ENCODE measurements around the gene NOD2.

Gene NOD2

DNA sequence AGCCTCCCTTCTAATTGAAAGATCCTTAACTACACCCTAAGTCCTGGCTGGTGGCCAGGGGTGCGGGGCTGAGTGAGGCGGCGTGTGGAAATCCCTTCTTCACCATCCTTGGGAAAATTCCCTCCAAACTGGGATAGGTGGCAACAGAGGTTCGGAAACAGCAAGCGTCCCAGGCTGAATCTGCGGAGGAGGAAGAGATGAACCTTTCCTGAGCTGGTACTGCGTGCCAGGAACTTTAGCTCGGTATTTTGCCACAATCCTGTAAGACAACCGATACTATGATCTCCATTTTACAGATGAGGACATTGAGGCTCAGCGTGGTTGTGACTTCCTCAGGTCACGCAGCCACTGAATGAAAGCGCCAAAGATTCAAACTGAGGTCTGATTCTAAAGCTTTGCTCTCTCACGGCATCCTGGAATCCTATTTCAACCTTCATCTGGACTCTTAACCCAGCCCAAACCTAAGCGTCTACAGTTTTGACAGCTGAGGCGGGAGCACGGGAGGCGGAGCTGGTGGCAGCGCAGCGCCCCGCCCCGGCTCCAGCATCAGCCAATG is 47.9 kb downstream of the NOD2 start:
- peaks cover 15% of the 10 kb centered on the region for H3K4me1 ChIP-seq (ENCODE audit: control insufficient read depth, insufficient read depth, low read length, poor library complexity, severe bottlenecking)
- H3K9me3 ChIP-seq (ENCODE audit: control insufficient read depth, low read length): no peaks in the 10 kb centered on the region
- no peaks in the 10 kb centered on the region for H3K36me3 ChIP-seq (ENCODE audit: control insufficient read depth, insufficient read depth, low read length)
- peak overlapping the region; percentile 41 for H3K4me3 ChIP-seq (ENCODE audit: insufficient read depth, low read depth, low read length, poor library complexity, severe bottlenecking)
- DNase-seq: no peak
- peak overlapping the region; percentile 86 for H3K27ac ChIP-seq (ENCODE audit: insufficient read depth, low read length, poor library complexity, severe bottlenecking)
- no peaks in the 10 kb centered on the region for H3K27me3 ChIP-seq (replicated peaks; ENCODE audit: control insufficient read depth, insufficient read depth, low read length, poor library complexity, severe bottlenecking)

- DNase-seq: peak; percentile 100
- no peaks in the 10 kb centered on the region for H3K36me3 ChIP-seq (ENCODE audit: control insufficient read depth, insufficient read depth, low read length)
- no peaks in the 10 kb centered on the region for H3K9me3 ChIP-seq (ENCODE audit: control insufficient read depth, low read length)
- H3K4me3 ChIP-seq (ENCODE audit: insufficient read depth, low read depth, low read length, poor library complexity, severe bottlenecking): peak within 1 kb of the TSS; percentile 90
- no peaks in the 10 kb centered on the region for H3K27me3 ChIP-seq (replicated peaks; ENCODE audit: control insufficient read depth, insufficient read depth, low read length, poor library complexity, severe bottlenecking)
- H3K4me1 ChIP-seq (ENCODE audit: control insufficient read depth, insufficient read depth, low read length, poor library complexity, severe bottlenecking): peaks cover 15% of the 10 kb centered on the region
- H3K27ac ChIP-seq (ENCODE audit: insufficient read depth, low read length, poor library complexity, severe bottlenecking): peak within 1 kb of the TSS; percentile 99
Observed at GRCh38 chr16:50741781-50742575, 48.6 kb downstream of the NOD2 start, which contains the start of gene CYLD. Gene CYLD (plus strand): TSS chr16:50742086. CDS start chr16:50749699, 7,613 bp downstream.

GRCh38 chr16:50742576-50743200 is 49.3 kb downstream of the NOD2 start:
- Histone ChIP-seq H3K36me3 (ENCODE audit: control insufficient read depth, insufficient read depth, low read length) (no peaks in the 10 kb centered on the region), H3K4me3 (ENCODE audit: insufficient read depth, low read depth, low read length, poor library complexity, severe bottlenecking) (peak overlapping the region; percentile 90), H3K9me3 (ENCODE audit: control insufficient read depth, low read length) (no peaks in the 10 kb centered on the region), H3K27ac (ENCODE audit: insufficient read depth, low read length, poor library complexity, severe bottlenecking) (peak overlapping the region; percentile 99), H3K4me1 (ENCODE audit: control insufficient read depth, insufficient read depth, low read length, poor library complexity, severe bottlenecking) (peaks cover 18% of the 10 kb centered on the region), H3K27me3 (replicated peaks; ENCODE audit: control insufficient read depth, insufficient read depth, low read length, poor library complexity, severe bottlenecking) (no peaks in the 10 kb centered on the region)
- DNase-seq: peak; percentile 41 to 49 (median 42)

DNA sequence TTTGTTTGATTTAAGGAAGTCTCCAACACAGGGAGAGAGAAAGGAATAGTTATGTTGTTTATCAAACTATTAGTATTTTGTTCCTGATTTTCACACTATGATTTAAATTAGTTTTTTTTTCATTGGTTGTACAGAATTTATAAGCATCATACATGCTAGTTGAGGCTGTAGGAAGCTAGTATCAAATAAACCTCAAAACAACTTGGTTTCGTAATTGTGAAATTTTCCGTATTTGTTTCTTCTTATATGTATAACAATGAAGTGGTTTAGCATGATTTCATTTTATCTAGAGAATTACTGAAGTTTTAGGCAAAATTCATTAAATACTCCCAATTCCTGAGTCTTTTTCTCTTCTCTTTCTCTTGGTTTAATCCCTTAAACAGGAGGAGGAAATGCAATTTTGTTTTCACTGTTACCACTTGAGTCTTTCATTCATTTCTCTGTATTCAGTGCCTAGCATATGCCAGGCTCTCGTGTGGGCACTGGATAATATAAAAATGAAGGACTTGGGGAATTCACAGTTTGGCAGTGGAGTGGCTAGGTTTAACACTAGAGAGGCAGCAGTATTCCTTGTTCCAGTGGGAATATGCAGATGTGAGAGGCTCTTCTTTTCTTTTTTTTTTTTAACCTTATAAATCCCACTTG is 50.3 kb downstream of the NOD2 start:
- peak overlapping the region; percentile 90 for H3K4me3 ChIP-seq (ENCODE audit: insufficient read depth, low read depth, low read length, poor library complexity, severe bottlenecking)
- peak overlapping the region; percentile 99 for H3K27ac ChIP-seq (ENCODE audit: insufficient read depth, low read length, poor library complexity, severe bottlenecking)
- H3K4me1 ChIP-seq (ENCODE audit: control insufficient read depth, insufficient read depth, low read length, poor library complexity, severe bottlenecking): peaks cover 26% of the 10 kb centered on the region

GRCh38 chr16:50744881-50745280 is 51.5 kb downstream of the NOD2 start:
- Histone ChIP-seq H3K4me3 (ENCODE audit: insufficient read depth, low read depth, low read length, poor library complexity, severe bottlenecking) (peak overlapping the region; percentile 90), H3K27ac (ENCODE audit: insufficient read depth, low read length, poor library complexity, severe bottlenecking) (peak overlapping the region; percentile 99), H3K9me3 (ENCODE audit: control insufficient read depth, low read length) (no peaks in the 10 kb centered on the region), H3K36me3 (ENCODE audit: control insufficient read depth, insufficient read depth, low read length) (peaks cover 3% of the 10 kb centered on the region), H3K27me3 (replicated peaks; ENCODE audit: control insufficient read depth, insufficient read depth, low read length, poor library complexity, severe bottlenecking) (no peaks in the 10 kb centered on the region), H3K4me1 (ENCODE audit: control insufficient read depth, insufficient read depth, low read length, poor library complexity, severe bottlenecking) (peaks cover 32% of the 10 kb centered on the region)
- no peak for DNase-seq

More for the DNA sequence above, 50.3 kb downstream of the NOD2 start:
- Histone ChIP-seq H3K9me3 (ENCODE audit: control insufficient read depth, low read length) (no peaks in the 10 kb centered on the region), H3K27me3 (replicated peaks; ENCODE audit: control insufficient read depth, insufficient read depth, low read length, poor library complexity, severe bottlenecking) (no peaks in the 10 kb centered on the region), H3K36me3 (ENCODE audit: control insufficient read depth, insufficient read depth, low read length) (no peaks in the 10 kb centered on the region)
- DNase-seq: no peak

DNA sequence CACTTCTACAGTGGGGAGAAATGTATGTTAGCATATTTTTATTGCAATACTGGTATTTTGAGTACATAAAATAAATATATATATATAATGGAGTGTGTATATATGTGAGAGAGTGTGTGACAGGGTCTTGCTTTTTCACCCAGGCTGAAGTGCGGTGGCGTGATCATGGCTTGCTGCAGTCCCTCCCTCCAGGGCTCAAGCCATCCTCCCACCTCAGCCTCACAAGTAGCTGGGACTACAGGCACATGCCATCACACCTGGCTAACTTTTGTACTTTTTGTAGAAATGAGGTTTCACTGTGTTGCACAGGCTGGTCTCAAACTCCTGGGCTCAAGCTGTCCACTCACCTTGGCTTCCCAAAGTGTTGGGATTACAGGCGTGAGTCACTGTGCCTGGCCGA is 52.5 kb downstream of the NOD2 start:
- H3K27ac ChIP-seq (ENCODE audit: insufficient read depth, low read length, poor library complexity, severe bottlenecking): peak overlapping the region; percentile 99
- peak overlapping the region; percentile 90 for H3K4me3 ChIP-seq (ENCODE audit: insufficient read depth, low read depth, low read length, poor library complexity, severe bottlenecking)
- H3K27me3 ChIP-seq (replicated peaks; ENCODE audit: control insufficient read depth, insufficient read depth, low read length, poor library complexity, severe bottlenecking): no peaks in the 10 kb centered on the region
- no peaks in the 10 kb centered on the region for H3K9me3 ChIP-seq (ENCODE audit: control insufficient read depth, low read length)
- peaks cover 33% of the 10 kb centered on the region for H3K4me1 ChIP-seq (ENCODE audit: control insufficient read depth, insufficient read depth, low read length, poor library complexity, severe bottlenecking)
- H3K36me3 ChIP-seq (ENCODE audit: control insufficient read depth, insufficient read depth, low read length): peaks cover 13% of the 10 kb centered on the region
- no peak for DNase-seq

GRCh38 chr16:50747207-50747956 is 54.0 kb downstream of the NOD2 start:
- peak in 1 of 3 donors; percentile 12 for DNase-seq
- Histone ChIP-seq H3K27ac (ENCODE audit: insufficient read depth, low read length, poor library complexity, severe bottlenecking) (peak overlapping the region; percentile 99), H3K4me1 (ENCODE audit: control insufficient read depth, insufficient read depth, low read length, poor library complexity, severe bottlenecking) (peaks cover 33% of the 10 kb centered on the region), H3K9me3 (ENCODE audit: control insufficient read depth, low read length) (no peaks in the 10 kb centered on the region), H3K4me3 (ENCODE audit: insufficient read depth, low read depth, low read length, poor library complexity, severe bottlenecking) (peak overlapping the region; percentile 16), H3K27me3 (replicated peaks; ENCODE audit: control insufficient read depth, insufficient read depth, low read length, poor library complexity, severe bottlenecking) (no peaks in the 10 kb centered on the region), H3K36me3 (ENCODE audit: control insufficient read depth, insufficient read depth, low read length) (peaks cover 19% of the 10 kb centered on the region)

- Histone ChIP-seq H3K36me3 (ENCODE audit: control insufficient read depth, insufficient read depth, low read length) (peaks cover 51% of the 10 kb centered on the region), H3K27me3 (replicated peaks; ENCODE audit: control insufficient read depth, insufficient read depth, low read length, poor library complexity, severe bottlenecking) (no peaks in the 10 kb centered on the region), H3K4me3 (ENCODE audit: insufficient read depth, low read depth, low read length, poor library complexity, severe bottlenecking) (no peak overlapping the region), H3K4me1 (ENCODE audit: control insufficient read depth, insufficient read depth, low read length, poor library complexity, severe bottlenecking) (peaks cover 50% of the 10 kb centered on the region), H3K9me3 (ENCODE audit: control insufficient read depth, low read length) (no peaks in the 10 kb centered on the region), H3K27ac (ENCODE audit: insufficient read depth, low read length, poor library complexity, severe bottlenecking) (peak overlapping the region; percentile 35)
- no peak for DNase-seq
Observed at GRCh38 chr16:50751528-50751927, 58.1 kb downstream of the NOD2 start.

- H3K4me3 ChIP-seq (ENCODE audit: insufficient read depth, low read depth, low read length, poor library complexity, severe bottlenecking): no peak overlapping the region
- H3K9me3 ChIP-seq (ENCODE audit: control insufficient read depth, low read length): no peaks in the 10 kb centered on the region
- no peak for DNase-seq
- no peak overlapping the region for H3K27ac ChIP-seq (ENCODE audit: insufficient read depth, low read length, poor library complexity, severe bottlenecking)
- no peaks in the 10 kb centered on the region for H3K27me3 ChIP-seq (replicated peaks; ENCODE audit: control insufficient read depth, insufficient read depth, low read length, poor library complexity, severe bottlenecking)
- H3K36me3 ChIP-seq (ENCODE audit: control insufficient read depth, insufficient read depth, low read length): peaks cover 60% of the 10 kb centered on the region
- H3K4me1 ChIP-seq (ENCODE audit: control insufficient read depth, insufficient read depth, low read length, poor library complexity, severe bottlenecking): peaks cover 54% of the 10 kb centered on the region
Observed at GRCh38 chr16:50752471-50753235, 59.2 kb downstream of the NOD2 start.
